Lower leg skin (tissue), 3 donors: ENCODE measurements around the gene DNAH11.

ENCODE experiments used
- CTCF ChIP-seq, 3 donors: fragments of 450-650 bp; IDR thresholded peaks; one replicate each; pipeline ENCODE4 v1.5.1; 2016; ENCODE audit warnings: antibody characterized with exemption in 3 of 3, mild to moderate bottlenecking in 3 of 3, moderate library complexity in 2 of 3
- POLR2A ChIP-seq, 2 donors: fragments of 450-650 bp; IDR thresholded peaks; one replicate each; pipeline ENCODE4 v1.6.1; 2016 to 2017; ENCODE audit warnings: antibody characterized with exemption in 2 of 2, mild to moderate bottlenecking in 1 of 2, moderate library complexity in 1 of 2

GRCh38 chr7:21579341-21580072 is 36.7 kb downstream of the DNAH11 start:
- TF ChIP-seq CTCF (IDR thresholded peaks at IDR 0.05) (no peak), POLR2A (IDR thresholded peaks at IDR 0.05) (no peak)
